Endometrial microvascular endothelial cells (primary cell): ENCODE measurements around the gene TLR10. TPM values are rescaled to one million over a fixed set of nuclear protein-coding genes. Genes with fewer than 3 reads are reported as not detected.
"Not testable (repeated sequence)": the region's sequence is repeated elsewhere in the genome, so short reads cannot be mapped to it uniquely, and the experiment has no call there.

ENCODE experiments used
- in situ Hi-C: cut with HindIII; loops from 2 replicates; pipeline ENCODE4 v1.10.0; 2017; ENCODE audit warnings: low sequenced_read_pairs, low pct_unique_long_range_greater_than_20kb; ENCODE audit errors: inconsistent ontology term
- total RNA-seq: library from RNA; depleted of rRNA; stranded (reverse); fragments of >200 nt; gene quantifications from one replicate; pipeline ENCODE4 v1.2.3, GENCODE V29; 2015; ENCODE audit errors: inconsistent ontology term

Gene TLR10, protein sequence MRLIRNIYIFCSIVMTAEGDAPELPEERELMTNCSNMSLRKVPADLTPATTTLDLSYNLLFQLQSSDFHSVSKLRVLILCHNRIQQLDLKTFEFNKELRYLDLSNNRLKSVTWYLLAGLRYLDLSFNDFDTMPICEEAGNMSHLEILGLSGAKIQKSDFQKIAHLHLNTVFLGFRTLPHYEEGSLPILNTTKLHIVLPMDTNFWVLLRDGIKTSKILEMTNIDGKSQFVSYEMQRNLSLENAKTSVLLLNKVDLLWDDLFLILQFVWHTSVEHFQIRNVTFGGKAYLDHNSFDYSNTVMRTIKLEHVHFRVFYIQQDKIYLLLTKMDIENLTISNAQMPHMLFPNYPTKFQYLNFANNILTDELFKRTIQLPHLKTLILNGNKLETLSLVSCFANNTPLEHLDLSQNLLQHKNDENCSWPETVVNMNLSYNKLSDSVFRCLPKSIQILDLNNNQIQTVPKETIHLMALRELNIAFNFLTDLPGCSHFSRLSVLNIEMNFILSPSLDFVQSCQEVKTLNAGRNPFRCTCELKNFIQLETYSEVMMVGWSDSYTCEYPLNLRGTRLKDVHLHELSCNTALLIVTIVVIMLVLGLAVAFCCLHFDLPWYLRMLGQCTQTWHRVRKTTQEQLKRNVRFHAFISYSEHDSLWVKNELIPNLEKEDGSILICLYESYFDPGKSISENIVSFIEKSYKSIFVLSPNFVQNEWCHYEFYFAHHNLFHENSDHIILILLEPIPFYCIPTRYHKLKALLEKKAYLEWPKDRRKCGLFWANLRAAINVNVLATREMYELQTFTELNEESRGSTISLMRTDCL
- total RNA-seq = not detected

DNA sequence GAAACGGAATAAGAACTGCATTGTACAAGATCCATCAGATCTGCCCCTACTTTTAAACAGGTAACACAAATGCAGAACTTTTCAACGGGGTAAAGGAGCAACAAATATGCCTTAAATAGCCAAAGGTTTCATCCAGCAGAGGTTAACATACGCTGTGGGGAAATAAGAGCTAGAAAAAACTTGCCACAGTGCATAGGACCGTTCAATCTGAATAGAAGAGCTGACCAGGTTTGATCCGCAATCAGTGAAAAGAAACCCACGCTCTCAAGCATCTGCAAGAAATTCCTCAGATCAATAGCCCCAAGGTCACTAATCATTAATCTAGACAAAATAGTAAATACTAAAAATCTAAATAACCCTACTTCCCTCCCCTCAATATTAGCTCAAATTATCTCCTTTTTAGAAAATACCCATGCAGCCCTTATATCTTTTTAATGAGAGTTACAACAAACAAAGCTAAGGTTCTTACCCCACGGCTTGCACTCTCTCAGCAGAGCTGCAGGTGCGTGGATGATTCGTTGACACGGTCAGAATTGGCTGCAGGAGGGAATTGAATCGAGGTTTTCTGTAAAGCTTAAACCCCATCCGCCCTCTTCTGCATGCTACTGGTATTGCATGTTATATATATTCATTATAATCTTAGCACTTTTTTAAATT is at the start of gene TLR10:
Gene TLR10, minus strand, starts transcription at position 539 of the 657 bp plus-strand sequence. CDS start 7,400 bp downstream, outside the sequence.
- in situ Hi-C loops = no loop called here

GRCh38 chr4:38832206-38832605 is 49.4 kb upstream of the TLR10 start:
- in situ Hi-C loops = no loop called here

GRCh38 chr4:38831653-38832052 is 48.9 kb upstream of the TLR10 start:
- in situ Hi-C loops = no loop called here

- in situ Hi-C loops = no loop called here
These were observed 46.4 kb upstream of the TLR10 start for GRCh38 chr4:38829237-38829636.

DNA sequence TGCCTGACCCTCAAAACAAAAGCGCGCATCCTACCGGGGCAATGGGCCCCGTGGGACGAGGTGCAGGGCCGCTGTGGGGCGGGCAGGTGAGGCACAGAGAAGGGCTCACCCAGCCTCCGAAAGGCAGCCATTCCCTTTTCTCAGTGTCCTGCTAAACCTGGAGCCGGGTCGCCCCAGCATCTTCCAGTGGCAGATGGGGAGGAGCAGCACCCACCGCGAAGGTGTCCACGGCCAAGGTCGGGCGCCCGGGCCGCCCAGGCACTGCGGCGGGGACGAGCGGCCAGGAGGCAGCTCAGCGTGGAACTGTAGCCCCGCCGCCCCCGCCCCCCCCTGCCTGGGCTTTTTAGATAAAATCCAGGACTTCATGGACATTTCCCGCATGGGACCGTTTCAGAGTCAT is 41.0 kb upstream of the TLR10 start:
- in situ Hi-C loops = no loop called here

DNA sequence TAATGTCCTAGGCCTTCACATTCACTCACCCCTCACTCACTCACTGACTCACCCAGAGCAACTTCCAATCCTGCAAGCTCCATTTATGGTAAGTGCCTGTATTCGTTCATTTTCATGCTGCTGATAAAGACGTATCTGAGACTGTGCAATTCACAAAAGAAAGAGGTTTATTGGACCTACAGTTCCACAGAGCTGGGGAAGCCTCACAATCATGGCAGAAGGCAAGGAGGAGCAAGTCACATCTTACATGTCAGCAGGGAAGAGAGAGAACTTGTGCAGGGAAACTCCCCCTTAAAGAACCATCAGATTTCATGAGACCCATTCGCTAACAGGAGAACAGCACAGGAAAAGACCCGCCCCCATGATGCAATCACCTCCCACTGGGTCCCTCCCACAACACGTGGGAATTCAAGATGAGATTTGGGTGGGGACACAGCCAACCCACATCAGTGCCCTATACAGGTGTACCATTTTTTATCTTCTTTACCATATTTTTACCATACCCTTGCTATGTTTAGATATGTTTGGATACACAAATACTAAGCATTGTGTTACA is 40.0 kb upstream of the TLR10 start:
- in situ Hi-C loops = no loop called here

DNA sequence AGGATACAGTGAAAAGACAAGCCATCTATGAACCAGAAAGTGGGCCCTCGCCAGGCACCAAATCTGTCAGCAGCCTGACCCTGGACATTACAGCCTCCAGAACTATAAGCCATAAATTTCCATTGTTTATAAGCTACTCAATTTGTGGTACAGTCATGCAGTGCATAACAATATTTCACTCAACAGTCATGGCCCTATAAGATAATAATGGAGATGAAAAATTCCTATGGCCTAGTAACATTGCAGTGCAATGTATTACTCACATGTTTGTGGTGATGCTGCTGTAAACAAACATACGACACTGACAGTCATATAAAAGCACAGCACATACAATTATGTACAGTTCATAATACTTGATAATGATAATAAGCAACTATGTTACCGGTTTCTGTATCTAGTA is 38.9 kb upstream of the TLR10 start:
- in situ Hi-C loops = no loop called here

GRCh38 chr4:38820329-38821061 is 37.7 kb upstream of the TLR10 start:
- in situ Hi-C loops = no loop called here

DNA sequence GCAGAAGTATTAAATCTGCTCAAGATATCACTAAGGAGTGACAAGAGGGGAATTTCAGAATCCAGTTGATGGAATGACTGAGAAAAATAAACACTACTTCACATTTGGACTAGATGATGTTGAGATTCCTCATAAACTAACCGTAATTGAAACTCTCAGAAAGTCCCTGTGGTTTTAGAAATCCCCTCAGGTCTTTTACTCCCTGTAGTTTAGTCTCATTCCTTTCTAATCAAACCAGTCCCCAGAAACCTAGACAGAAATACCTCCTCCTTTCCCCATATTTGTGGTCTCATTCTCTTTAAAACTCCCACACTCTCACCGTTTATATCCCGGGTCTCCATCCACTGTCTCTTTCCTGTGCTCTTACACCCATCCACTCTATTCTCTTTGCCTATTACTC is 36.8 kb upstream of the TLR10 start:
- in situ Hi-C loops = no loop called here

GRCh38 chr4:38818441-38818976 is 35.7 kb upstream of the TLR10 start:
- in situ Hi-C loops = no loop called here

- in situ Hi-C loops = no loop called here
These were observed 33.3 kb upstream of the TLR10 start for GRCh38 chr4:38815885-38816782.

- in situ Hi-C loops = no loop called here
These were observed 31.6 kb upstream of the TLR10 start for GRCh38 chr4:38814386-38814785.

- in situ Hi-C loops = no loop called here
These were observed 28.5 kb upstream of the TLR10 start for GRCh38 chr4:38811297-38811696.

- in situ Hi-C loops = not testable (repeated sequence)
These were observed 24.7 kb upstream of the TLR10 start for GRCh38 chr4:38807462-38807861.

GRCh38 chr4:38806251-38806650 is 23.5 kb upstream of the TLR10 start:
- in situ Hi-C loops = not testable (repeated sequence)

DNA sequence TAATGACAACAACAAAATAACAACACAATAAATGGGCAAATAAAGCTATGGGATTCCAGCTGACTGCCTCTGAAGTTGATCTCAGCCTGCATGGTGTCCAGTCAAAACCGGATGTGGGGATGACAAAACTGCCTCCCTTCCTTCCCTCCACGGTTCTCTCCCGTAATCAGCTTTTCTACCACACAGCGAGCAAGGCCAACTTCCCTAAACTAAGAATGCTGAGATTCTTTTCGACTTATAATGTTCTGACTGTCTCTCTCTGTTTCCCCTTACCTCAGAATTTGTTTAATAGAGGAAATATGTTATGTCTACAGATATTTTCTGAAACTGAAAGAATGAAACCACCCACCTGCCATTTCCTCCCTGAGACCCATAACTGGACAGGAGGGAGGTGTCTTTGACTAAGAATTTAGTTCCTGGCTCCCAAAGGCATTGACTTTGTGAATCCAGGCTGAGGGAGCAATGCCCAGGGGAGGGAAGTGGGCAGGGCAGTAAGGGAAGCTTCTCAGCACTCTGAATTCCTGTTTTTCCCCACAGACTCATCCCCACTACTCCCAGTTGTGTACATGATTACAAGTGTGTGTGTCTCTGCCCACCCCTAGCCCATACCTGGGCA is 22.8 kb upstream of the TLR10 start:
- in situ Hi-C loops = no loop called here

- in situ Hi-C loops = no loop called here
These were observed 22.0 kb upstream of the TLR10 start, which contains the start of gene TLR1 for GRCh38 chr4:38804654-38805295. TSS of gene TLR1 (minus strand) at chr4:38804791. CDS start at chr4:38798831, 5,960 bp downstream.
